Calu3 (cell line): ENCODE results near the gene TLE2. TPM values are rescaled to one million over a fixed set of nuclear protein-coding genes. Genes with fewer than 3 reads are reported as not detected.

Experiments
- BruUV-seq: library from RNA; stranded (reverse); fragments of 400-500 nt; replicated peaks from 2 replicates; lab custom pipeline; 2021; lab: Mats Ljungman, UMichigan
- CTCF ChIA-PET: fragments of 300-600 bp; sonication (Branson Sonifier 250); formaldehyde crosslinking; loops from one replicate; lab custom pipeline; 2022; ENCODE audit warnings: antibody characterized with exemption; lab: Charles Lee
- DNase-seq: peaks from one replicate; pipeline ENCODE4 v3.0.0; 2022
- H3K27ac Mint-ChIP-seq: one replicate; pipeline ENCODE4 v1.8.0; 2022; ENCODE audit warnings: mixed read lengths; ENCODE audit not compliant: unreplicated experiment
- H3K27me3 Mint-ChIP-seq: one replicate; pipeline ENCODE4 v1.8.0; 2022; ENCODE audit warnings: mixed read lengths; ENCODE audit not compliant: unreplicated experiment
- H3K36me3 Mint-ChIP-seq: one replicate; pipeline ENCODE4 v1.8.0; 2022; ENCODE audit warnings: mild to moderate bottlenecking, moderate library complexity, mixed read lengths; ENCODE audit not compliant: insufficient read depth, unreplicated experiment
- H3K4me1 Mint-ChIP-seq: one replicate; pipeline ENCODE4 v1.8.0; 2022; ENCODE audit warnings: mild to moderate bottlenecking, low read depth, mixed read lengths; ENCODE audit not compliant: unreplicated experiment
- H3K4me3 Mint-ChIP-seq: one replicate; pipeline ENCODE4 v1.8.0; 2022; ENCODE audit warnings: mild to moderate bottlenecking, low read depth, moderate library complexity, mixed read lengths; ENCODE audit not compliant: unreplicated experiment
- H3K9me3 Mint-ChIP-seq: one replicate; pipeline ENCODE4 v1.8.0; 2022; ENCODE audit warnings: low read depth, mixed read lengths; ENCODE audit not compliant: unreplicated experiment
- intact Hi-C: fragments of 100-400 bp; cut with micrococcal nuclease; formaldehyde crosslinking; loops from one replicate; pipeline ENCODE4 v1.10.0; 2022; ENCODE audit not compliant: unreplicated experiment
- total RNA-seq: library from RNA; stranded (reverse); gene quantifications from 2 replicates; pipeline ENCODE4 v1.2.3, GENCODE V29; 2022
- TF ChIP-seq, protein P1 (sequence below): fragments of 200-600 bp; IDR thresholded peaks from one replicate; pipeline ENCODE4 v1.8.0; 2022; ENCODE audit warnings: antibody characterized with exemption; ENCODE audit not compliant: unreplicated experiment

Gene TLE2
- total RNA-seq, 1 experiment from 2014 or later: 8.5 TPM

DNA sequence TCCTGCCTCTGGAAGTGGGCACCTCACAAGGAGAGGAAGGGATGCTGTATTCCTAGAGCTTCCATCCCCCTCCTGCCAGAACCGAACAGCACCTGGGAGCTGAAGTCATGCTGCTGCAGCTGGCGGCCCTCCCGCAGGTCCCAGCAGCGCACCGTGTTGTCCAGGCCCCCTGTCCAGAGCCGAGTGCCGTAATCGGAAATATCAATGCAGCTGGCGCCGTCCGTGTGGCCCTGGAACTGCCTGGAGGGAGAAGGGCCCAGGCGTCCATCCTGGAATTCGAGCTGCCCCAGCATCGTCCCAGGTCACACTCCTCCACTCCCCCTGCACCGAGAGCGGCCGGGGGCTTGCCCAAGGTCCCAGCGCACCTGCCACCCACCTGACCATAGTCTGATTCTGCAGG lies 23.7 kb downstream of the TLE2 start:
- CTCF ChIA-PET: no interaction called here
- H3K36me3 Mint-ChIP-seq: no peaks in the 10 kb centered on the region
- DNase-seq: no peak

DNA sequence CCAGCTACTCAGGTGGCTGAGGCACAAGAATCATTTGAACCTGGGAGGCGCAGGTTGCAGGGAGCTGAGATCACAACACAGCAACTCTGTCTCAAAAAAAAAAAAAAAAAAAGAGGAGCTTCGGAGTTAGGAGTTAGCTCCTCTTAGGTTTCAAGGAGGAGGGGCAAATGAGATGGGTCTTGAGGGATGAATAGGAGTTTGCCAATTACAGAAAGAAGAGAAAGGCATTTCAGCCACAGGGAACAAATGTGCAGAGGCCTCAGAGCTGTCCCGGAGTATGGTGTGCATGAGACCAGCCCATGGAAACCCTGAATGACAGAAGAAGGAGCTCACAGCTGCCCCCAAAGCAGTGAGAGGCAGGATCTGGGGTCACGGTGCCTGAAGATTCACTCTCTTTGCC lies 24.6 kb downstream of the TLE2 start:
- CTCF ChIA-PET: interaction anchor here (0.7 kb wide), 1 partner anchor 337 kb away, joined by 4 read pairs; no protein-coding TSS in a partner anchor
- no TSS peak for BruUV-seq
- no peak for DNase-seq
- TF ChIP-seq, protein P1, sequence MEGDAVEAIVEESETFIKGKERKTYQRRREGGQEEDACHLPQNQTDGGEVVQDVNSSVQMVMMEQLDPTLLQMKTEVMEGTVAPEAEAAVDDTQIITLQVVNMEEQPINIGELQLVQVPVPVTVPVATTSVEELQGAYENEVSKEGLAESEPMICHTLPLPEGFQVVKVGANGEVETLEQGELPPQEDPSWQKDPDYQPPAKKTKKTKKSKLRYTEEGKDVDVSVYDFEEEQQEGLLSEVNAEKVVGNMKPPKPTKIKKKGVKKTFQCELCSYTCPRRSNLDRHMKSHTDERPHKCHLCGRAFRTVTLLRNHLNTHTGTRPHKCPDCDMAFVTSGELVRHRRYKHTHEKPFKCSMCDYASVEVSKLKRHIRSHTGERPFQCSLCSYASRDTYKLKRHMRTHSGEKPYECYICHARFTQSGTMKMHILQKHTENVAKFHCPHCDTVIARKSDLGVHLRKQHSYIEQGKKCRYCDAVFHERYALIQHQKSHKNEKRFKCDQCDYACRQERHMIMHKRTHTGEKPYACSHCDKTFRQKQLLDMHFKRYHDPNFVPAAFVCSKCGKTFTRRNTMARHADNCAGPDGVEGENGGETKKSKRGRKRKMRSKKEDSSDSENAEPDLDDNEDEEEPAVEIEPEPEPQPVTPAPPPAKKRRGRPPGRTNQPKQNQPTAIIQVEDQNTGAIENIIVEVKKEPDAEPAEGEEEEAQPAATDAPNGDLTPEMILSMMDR: no peak
- H3K9me3 Mint-ChIP-seq: no peaks in the 10 kb centered on the region
- no peaks in the 10 kb centered on the region for H3K4me1 Mint-ChIP-seq
- intact Hi-C loops: no loop called here
- H3K36me3 Mint-ChIP-seq: no peaks in the 10 kb centered on the region
- H3K4me3 Mint-ChIP-seq: no peak overlapping the region
- H3K27ac Mint-ChIP-seq: no peak overlapping the region
- H3K27me3 Mint-ChIP-seq: no peaks in the 10 kb centered on the region

More for the DNA sequence above, 23.7 kb downstream of the TLE2 start:
- Mint-ChIP-seq H3K27ac (no peak overlapping the region), H3K4me1 (no peaks in the 10 kb centered on the region), H3K9me3 (no peaks in the 10 kb centered on the region), H3K4me3 (no peak overlapping the region), H3K27me3 (no peaks in the 10 kb centered on the region)
- intact Hi-C loops: no loop called here
- TF ChIP-seq, protein P1: no peak
- BruUV-seq: no TSS peak

DNA sequence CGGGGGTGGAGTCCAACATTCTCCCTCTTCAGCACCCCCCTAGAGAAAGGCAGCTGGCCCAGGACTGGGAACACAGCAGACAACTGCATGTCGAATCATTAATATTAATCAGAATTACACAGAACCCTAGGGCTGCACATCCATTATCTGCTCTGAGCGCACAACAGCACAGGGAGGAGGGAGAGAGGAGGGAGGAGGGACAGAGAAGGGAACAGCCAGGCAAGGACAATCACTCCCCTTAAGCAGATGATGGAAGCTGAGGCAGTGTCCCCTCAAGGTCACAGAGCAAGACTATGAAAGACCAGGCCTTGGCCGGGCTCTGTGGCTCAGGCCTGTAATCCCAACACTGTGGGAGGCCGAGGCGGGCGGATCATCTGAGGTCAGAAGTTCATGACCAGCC lies 26.0 kb downstream of the TLE2 start:
- BruUV-seq: no TSS peak
- no peaks in the 10 kb centered on the region for H3K4me1 Mint-ChIP-seq
- no peak overlapping the region for H3K4me3 Mint-ChIP-seq
- intact Hi-C loops: no loop called here
- H3K9me3 Mint-ChIP-seq: no peaks in the 10 kb centered on the region
- H3K27ac Mint-ChIP-seq: no peak overlapping the region
- H3K27me3 Mint-ChIP-seq: no peaks in the 10 kb centered on the region
- TF ChIP-seq, protein P1: no peak
- no peak for DNase-seq
- CTCF ChIA-PET: no interaction called here
- H3K36me3 Mint-ChIP-seq: no peaks in the 10 kb centered on the region

DNA sequence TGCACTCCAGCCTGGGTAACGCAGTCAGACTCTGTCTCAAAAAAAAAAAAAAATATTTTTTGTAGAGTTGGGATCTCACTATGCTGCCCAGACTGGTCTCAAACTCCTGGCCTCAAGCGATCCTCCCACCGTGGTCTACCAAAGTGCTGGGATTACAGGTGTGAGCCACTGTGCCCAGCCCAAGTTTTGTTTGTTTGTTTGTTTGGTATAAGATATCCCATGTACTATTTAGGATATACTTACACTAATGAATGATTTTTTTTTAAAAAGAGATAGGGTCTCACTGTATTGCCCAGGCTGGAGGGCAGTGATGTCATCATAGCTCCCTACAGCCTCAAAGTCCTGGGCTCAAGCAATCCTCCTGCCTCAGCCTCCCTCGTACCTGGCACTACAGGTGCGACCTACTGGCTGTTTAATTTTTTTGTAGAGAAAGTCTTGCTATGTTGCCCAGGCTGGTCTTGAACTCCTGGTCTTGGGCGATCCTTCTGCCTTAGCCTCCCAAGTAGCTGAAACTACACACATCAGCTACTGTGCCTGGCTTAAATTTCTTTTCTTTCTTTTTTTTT lies 27.8 kb downstream of the TLE2 start:
- TF ChIP-seq, protein P1: no peak
- intact Hi-C loops: no loop called here
- BruUV-seq: no TSS peak
- peaks cover 10% of the 10 kb centered on the region for H3K27me3 Mint-ChIP-seq
- H3K4me3 Mint-ChIP-seq: no peak overlapping the region
- H3K9me3 Mint-ChIP-seq: no peaks in the 10 kb centered on the region
- H3K4me1 Mint-ChIP-seq: no peaks in the 10 kb centered on the region
- no peak for DNase-seq
- CTCF ChIA-PET: no interaction called here
- no peak overlapping the region for H3K27ac Mint-ChIP-seq
- H3K36me3 Mint-ChIP-seq: peaks cover 3% of the 10 kb centered on the region
